HepG2 (cell line): ENCODE results near the gene CXCR5. TPM values are rescaled to one million over a fixed set of nuclear protein-coding genes. Genes with fewer than 3 reads are reported as not detected.

Experiments used
- FOXP4 ChIP-seq: sonication (generic); formaldehyde crosslinking; IDR thresholded peaks from 2 replicates; pipeline ENCODE4 v1.4.0; 2020; ENCODE audit warnings: missing genetic modification reagents
- GMEB2 ChIP-seq: IDR thresholded peaks from 2 replicates; pipeline ENCODE4 v1.6.1; 2016; ENCODE audit warnings: missing biosample characterization, missing genetic modification reagents, low read depth
- IRF9 ChIP-seq: sonication (generic); formaldehyde crosslinking; IDR thresholded peaks from 2 replicates; pipeline ENCODE4 v1.8.0; 2022; ENCODE audit warnings: missing genetic modification reagents, mild to moderate bottlenecking, borderline replicate concordance
- REPIN1 ChIP-seq: sonication (generic); formaldehyde crosslinking; IDR thresholded peaks from 2 replicates; pipeline ENCODE4 v1.8.0; 2022; ENCODE audit warnings: missing genetic modification reagents, low read depth, mild to moderate bottlenecking, borderline replicate concordance
- SOX5 ChIP-seq: IDR thresholded peaks from 2 replicates; pipeline ENCODE4 v1.6.1; 2016; ENCODE audit warnings: borderline replicate concordance
- TERF1 ChIP-seq: sonication (generic); formaldehyde crosslinking; IDR thresholded peaks from 2 replicates; pipeline ENCODE4 v1.8.0; 2022; ENCODE audit warnings: mild to moderate bottlenecking, missing genetic modification reagents, moderate library complexity
- THAP9 ChIP-seq: sonication (generic); formaldehyde crosslinking; IDR thresholded peaks from 2 replicates; pipeline ENCODE4; 2020; ENCODE audit warnings: missing genetic modification reagents, mild to moderate bottlenecking, borderline replicate concordance
- UBTF ChIP-seq: sonication (generic); formaldehyde crosslinking; IDR thresholded peaks from 2 replicates; pipeline ENCODE4 v1.4.0; 2020; ENCODE audit warnings: mild to moderate bottlenecking, missing genetic modification reagents
- ZFP36 ChIP-seq: fragments of 150-350 bp; IDR thresholded peaks from 2 replicates; pipeline ENCODE4 v1.6.1; 2018; ENCODE audit warnings: borderline replicate concordance, low read length, low read depth; ENCODE audit not compliant: partially characterized antibody
- ZNF230 ChIP-seq: sonication (generic); formaldehyde crosslinking; IDR thresholded peaks from 2 replicates; pipeline ENCODE4 v1.4.0; 2020; ENCODE audit warnings: mild to moderate bottlenecking, missing genetic modification reagents
- ZNF776 ChIP-seq: sonication (generic); formaldehyde crosslinking; IDR thresholded peaks from 2 replicates; pipeline ENCODE4 v1.4.0; 2020; ENCODE audit warnings: mild to moderate bottlenecking, missing genetic modification reagents
- polyA plus RNA-seq, 8 experiments: library from polyadenylated mRNA; depleted of rRNA in 3 of 8; stranded (reverse) in 7 of 8; unstranded in 1 of 8; fragments of >200 nt; fragmentation: Illumina TruSeq in 4 of 8; extraction: Trizol in 4 of 8; gene quantifications; 2 replicates each; pipeline versions ENCODE4 v1.2.1 to v1.2.3, GENCODE V29; 2011 to 2016; ENCODE audit warnings: low read depth in 4 of 8, missing spikeins in 1 of 8, mixed read lengths in 1 of 8; ENCODE audit not compliant: insufficient read depth in 1 of 8
- total RNA-seq, 5 experiments: library from RNA; depleted of rRNA; stranded (reverse); fragments of >200 nt; fragmentation: Illumina TruSeq; extraction: Trizol; gene quantifications; 2 replicates each; pipeline ENCODE4 v1.2.3, GENCODE V29; 2016; ENCODE audit warnings: low read depth in 1 of 5
- TF ChIP-seq, protein P1 (sequence below): sonication (generic); formaldehyde crosslinking; conservative IDR thresholded peaks from 2 replicates; pipeline ENCODE4 v1.4.0; 2020; ENCODE audit warnings: missing genetic modification reagents

CXCR5 gene
- total and polyA plus RNA-seq, 2 of the 13 experiments (the other 11 are each of a cell fraction or from before 2014, with no cell fraction given): not detected

- TF ChIP-seq, protein P1, sequence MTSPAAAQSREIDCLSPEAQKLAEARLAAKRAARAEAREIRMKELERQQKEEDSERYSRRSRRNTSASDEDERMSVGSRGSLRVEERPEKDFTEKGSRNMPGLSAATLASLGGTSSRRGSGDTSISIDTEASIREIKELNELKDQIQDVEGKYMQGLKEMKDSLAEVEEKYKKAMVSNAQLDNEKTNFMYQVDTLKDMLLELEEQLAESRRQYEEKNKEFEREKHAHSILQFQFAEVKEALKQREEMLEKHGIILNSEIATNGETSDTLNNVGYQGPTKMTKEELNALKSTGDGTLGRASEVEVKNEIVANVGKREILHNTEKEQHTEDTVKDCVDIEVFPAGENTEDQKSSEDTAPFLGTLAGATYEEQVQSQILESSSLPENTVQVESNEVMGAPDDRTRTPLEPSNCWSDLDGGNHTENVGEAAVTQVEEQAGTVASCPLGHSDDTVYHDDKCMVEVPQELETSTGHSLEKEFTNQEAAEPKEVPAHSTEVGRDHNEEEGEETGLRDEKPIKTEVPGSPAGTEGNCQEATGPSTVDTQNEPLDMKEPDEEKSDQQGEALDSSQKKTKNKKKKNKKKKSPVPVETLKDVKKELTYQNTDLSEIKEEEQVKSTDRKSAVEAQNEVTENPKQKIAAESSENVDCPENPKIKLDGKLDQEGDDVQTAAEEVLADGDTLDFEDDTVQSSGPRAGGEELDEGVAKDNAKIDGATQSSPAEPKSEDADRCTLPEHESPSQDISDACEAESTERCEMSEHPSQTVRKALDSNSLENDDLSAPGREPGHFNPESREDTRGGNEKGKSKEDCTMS (CRISPR knock-in tag): no peak
- TF ChIP-seq UBTF (CRISPR knock-in tag): peak; percentile 40; the same call in 1 of the 2 replicates
- TF ChIP-seq FOXP4: no peak
- TF ChIP-seq REPIN1 (CRISPR knock-in tag): no peak
- no peak for TF ChIP-seq ZFP36
- no peak for TF ChIP-seq SOX5
- no peak for TF ChIP-seq THAP9 (CRISPR knock-in tag)
- no peak for TF ChIP-seq ZNF230 (CRISPR knock-in tag)
- TF ChIP-seq TERF1 (CRISPR knock-in tag): no peak
- no peak for TF ChIP-seq IRF9 (CRISPR knock-in tag)
- no peak for TF ChIP-seq ZNF776
- no peak for TF ChIP-seq GMEB2
Measured at GRCh38 chr11:118870396-118871343, 13.0 kb upstream of the CXCR5 start (continued).
